ENCODE measurements around the gene FAM43B. TPM values are rescaled to one million over a fixed set of nuclear protein-coding genes. Genes with fewer than 3 reads are reported as not detected.
A peak's percentile ranks its signal among the peaks of the same experiment; 100 is the strongest.

Gene FAM43B
- polyA plus RNA-seq, 3 donors, result not detected

GRCh38 chr1:20578721-20579395 is 26.5 kb downstream of the FAM43B start:
- H3K4me2 ChIP-seq (replicated peaks; ENCODE audit: extremely low read depth, low read length, poor library complexity, severe bottlenecking), result no peak overlapping the region
- H3K36me3 ChIP-seq (replicated peaks in 1 of 2; ENCODE audit: control insufficient read depth in 1 of 2, insufficient read depth in 2 of 2, low read length in 2 of 2), result no peaks in the 10 kb centered on the region
- intact Hi-C loops (cut with micrococcal nuclease), result loop anchor here in 1 of 2 donors (5.0 to 10.0 kb wide), 3 partner anchors 53 to 156 kb away; partner anchors contain the start of genes PINK1 and SH2D5
- no peaks in the 10 kb centered on the region for H3K9me3 ChIP-seq (replicated peaks in 1 of 2; ENCODE audit: control insufficient read depth in 1 of 2, insufficient read depth in 1 of 2, low read length in 2 of 2)
- H3K4me1 ChIP-seq (ENCODE audit: control insufficient read depth in 1 of 2, insufficient read depth in 2 of 2, low read length in 2 of 2), result peaks cover 17% of the 10 kb centered on the region in 2 donors
- no peaks in the 10 kb centered on the region for H3K27me3 ChIP-seq (ENCODE audit: control insufficient read depth in 2 of 2, insufficient read depth in 2 of 2, low read length in 2 of 2)
- DNase-seq, result no peak
- Mint-ChIP-seq H3K4me1 (peaks cover 21% of the 10 kb centered on the region), H3K27me3 (ENCODE audit: low read depth in 3 of 3) (peaks cover 2 to 11% (median 5%) of the 10 kb centered on the region in 3 donors), H3K4me3 (no peak overlapping the region), H3K27ac (no peak overlapping the region), H3K9me3 (peaks cover 0 to 6% (median 0%) of the 10 kb centered on the region in 7 donors), H3K36me3 (no peaks in the 10 kb centered on the region)
- no peak for TF ChIP-seq CTCF (IDR thresholded peaks at IDR 0.05)
- no peak overlapping the region for H3K9ac ChIP-seq (ENCODE audit: insufficient read depth, low read length, poor library complexity, severe bottlenecking)
- H3K27ac ChIP-seq (ENCODE audit: low read depth in 1 of 2, low read length in 2 of 2), result no peak overlapping the region
- no peaks in the 10 kb centered on the region for H3K79me2 ChIP-seq (ENCODE audit: insufficient read depth, low read length)
- 41% methylated on average over 10 of the region's 13 CpGs for WGBS (ENCODE audit: insufficient coverage)
- no peaks in the 10 kb centered on the region for H4K20me1 ChIP-seq (ENCODE audit: insufficient read depth, low read length)
- no peak overlapping the region for H2AFZ ChIP-seq (ENCODE audit: insufficient read depth, low read depth, low read length, poor library complexity, severe bottlenecking)
- no peak overlapping the region for H3K4me3 ChIP-seq (replicated peaks in 1 of 3; ENCODE audit: low read depth in 2 of 3, low read length in 3 of 3)

- H4K20me1 ChIP-seq (ENCODE audit: insufficient read depth, low read length), result no peaks in the 10 kb centered on the region
- peaks cover 14% of the 10 kb centered on the region for H3K79me2 ChIP-seq (ENCODE audit: insufficient read depth, low read length)
- no peak overlapping the region for H3K9ac ChIP-seq (ENCODE audit: insufficient read depth, low read length, poor library complexity, severe bottlenecking)
- peak overlapping the region in 1 of 7 donors; percentile 64 for H3K27ac Mint-ChIP-seq
- H3K4me3 ChIP-seq (replicated peaks in 1 of 3; ENCODE audit: low read depth in 2 of 3, low read length in 3 of 3), result no peak overlapping the region
- DNase-seq, result peak in 1 of 3 donors; percentile 31
- no peaks in the 10 kb centered on the region for H3K9me3 ChIP-seq (replicated peaks in 1 of 2; ENCODE audit: control insufficient read depth in 1 of 2, insufficient read depth in 1 of 2, low read length in 2 of 2)
- no peak overlapping the region for H2AFZ ChIP-seq (ENCODE audit: insufficient read depth, low read depth, low read length, poor library complexity, severe bottlenecking)
- peaks cover 0 to 3% (median 1%) of the 10 kb centered on the region in 3 donors for H3K27me3 Mint-ChIP-seq (ENCODE audit: low read depth in 3 of 3)
- H3K9me3 Mint-ChIP-seq, result peaks cover 0 to 3% (median 0%) of the 10 kb centered on the region in 7 donors
- H3K36me3 Mint-ChIP-seq, result peaks cover 0 to 3% of the 10 kb centered on the region in 2 donors
- no peaks in the 10 kb centered on the region for H3K36me3 ChIP-seq (replicated peaks in 1 of 2; ENCODE audit: control insufficient read depth in 1 of 2, insufficient read depth in 2 of 2, low read length in 2 of 2)
- WGBS (ENCODE audit: insufficient coverage), result 0% methylated on average over 2 of the region's 2 CpGs
- intact Hi-C loops (cut with micrococcal nuclease), result no loop called here
- peaks cover 19 to 27% of the 10 kb centered on the region in 2 donors for H3K4me1 ChIP-seq (ENCODE audit: control insufficient read depth in 1 of 2, insufficient read depth in 2 of 2, low read length in 2 of 2)
- no peak for TF ChIP-seq CTCF (IDR thresholded peaks at IDR 0.05)
- H3K27ac ChIP-seq (ENCODE audit: low read depth in 1 of 2, low read length in 2 of 2), result no peak overlapping the region
- H3K27me3 ChIP-seq (ENCODE audit: control insufficient read depth in 2 of 2, insufficient read depth in 2 of 2, low read length in 2 of 2), result no peaks in the 10 kb centered on the region
- no peak overlapping the region for H3K4me3 Mint-ChIP-seq
- peaks cover 32% of the 10 kb centered on the region for H3K4me1 Mint-ChIP-seq
- no peak overlapping the region for H3K4me2 ChIP-seq (replicated peaks; ENCODE audit: extremely low read depth, low read length, poor library complexity, severe bottlenecking)
These were observed 32.5 kb downstream of the FAM43B start for GRCh38 chr1:20584890-20585289.
